Activated naive CD8-positive, alpha-beta T cell treated with anti-CD3 and anti-CD28 coated beads, Interleukin-2, amount 50 U/mL, for 24 hours (primary cell): Measurements from ENCODE around the gene CRYGN.

Experiments used
- ATAC-seq: fragments of 150-1000 bp; cut with Tn5 transposase; one replicate; pipeline ENCODE4 v1.10.0; 2021
- DNase-seq: peaks from one replicate; pipeline ENCODE4 v3.0.0; 2021
- H3K27ac Mint-ChIP-seq: one replicate; pipeline ENCODE4 v1.8.0; 2021; ENCODE audit warnings: mild to moderate bottlenecking, mixed read lengths
- H3K27me3 Mint-ChIP-seq: one replicate; pipeline ENCODE4 v1.8.0; 2021; ENCODE audit warnings: mixed read lengths
- H3K36me3 Mint-ChIP-seq: one replicate; pipeline ENCODE4 v1.8.0; 2021; ENCODE audit warnings: low read depth, mixed read lengths
- H3K4me1 Mint-ChIP-seq: one replicate; pipeline ENCODE4 v1.8.0; 2021; ENCODE audit warnings: mixed read lengths
- H3K4me3 Mint-ChIP-seq: one replicate; pipeline ENCODE4 v1.8.0; 2021; ENCODE audit warnings: mild to moderate bottlenecking, moderate library complexity, mixed read lengths
- H3K9me3 Mint-ChIP-seq: one replicate; pipeline ENCODE4 v1.8.0; 2021; ENCODE audit warnings: mixed read lengths

CRYGN gene

GRCh38 chr7:151391358-151391730 is 48.6 kb downstream of the CRYGN start:
- no peaks in the 10 kb centered on the region for H3K9me3 Mint-ChIP-seq
- ATAC-seq: no peak
- no peak overlapping the region for H3K27ac Mint-ChIP-seq

GRCh38 chr7:151390598-151391357 is 49.2 kb downstream of the CRYGN start:
- no peaks in the 10 kb centered on the region for H3K9me3 Mint-ChIP-seq
- no peak overlapping the region for H3K27ac Mint-ChIP-seq
- H3K36me3 Mint-ChIP-seq: no peaks in the 10 kb centered on the region
- H3K27me3 Mint-ChIP-seq: peaks cover 6% of the 10 kb centered on the region
- no peaks in the 10 kb centered on the region for H3K4me1 Mint-ChIP-seq
- ATAC-seq (no peak), DNase-seq (no peak)
- no peak overlapping the region for H3K4me3 Mint-ChIP-seq

More at GRCh38 chr7:151391358-151391730, 48.6 kb downstream of the CRYGN start:
- DNase-seq: no peak
- no peaks in the 10 kb centered on the region for H3K4me1 Mint-ChIP-seq
- no peak overlapping the region for H3K4me3 Mint-ChIP-seq
- H3K27me3 Mint-ChIP-seq: peaks cover 6% of the 10 kb centered on the region
- H3K36me3 Mint-ChIP-seq: no peaks in the 10 kb centered on the region

DNA sequence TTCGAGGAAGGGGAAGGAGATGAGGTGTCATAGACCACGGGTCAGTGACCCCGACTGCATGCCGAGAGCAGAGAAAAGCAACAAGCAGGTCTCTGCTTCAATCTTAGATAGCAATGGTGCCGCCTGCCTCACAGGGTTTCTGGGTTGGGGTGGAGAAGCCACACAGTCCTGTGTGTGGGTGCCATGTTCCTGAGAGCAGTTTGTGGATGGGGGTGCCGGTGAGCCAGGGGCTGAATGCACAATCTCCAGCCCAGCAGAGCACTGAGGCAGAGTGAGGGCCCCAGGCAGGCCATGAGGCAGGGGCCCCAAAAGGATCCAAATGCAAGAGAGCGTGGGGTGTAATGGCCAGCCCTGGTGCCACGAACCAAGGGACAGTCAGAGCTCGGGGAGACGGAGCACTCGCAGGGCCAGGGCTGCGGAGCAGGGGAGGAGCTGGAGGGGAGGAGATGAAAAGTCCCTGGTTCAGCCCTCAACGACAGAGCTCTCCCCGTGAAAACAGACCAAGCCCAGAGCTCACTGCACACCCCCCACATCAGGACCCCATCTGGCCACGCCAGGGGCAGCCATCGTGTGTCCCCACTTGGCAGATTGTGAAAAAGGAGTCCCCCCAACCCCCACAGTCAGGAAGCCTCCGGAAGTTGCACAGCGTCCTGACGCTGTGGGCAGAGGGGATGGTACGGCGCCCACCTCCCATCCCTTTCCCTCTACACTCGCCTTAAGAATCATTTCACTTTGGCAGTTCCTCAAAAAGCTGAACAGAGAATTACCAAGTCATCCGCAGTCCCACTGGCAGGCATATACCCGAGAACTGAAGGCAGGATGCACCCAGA is 50.0 kb downstream of the CRYGN start:
- no peaks in the 10 kb centered on the region for H3K9me3 Mint-ChIP-seq
- no peaks in the 10 kb centered on the region for H3K4me1 Mint-ChIP-seq
- no peaks in the 10 kb centered on the region for H3K36me3 Mint-ChIP-seq
- peaks cover 6% of the 10 kb centered on the region for H3K27me3 Mint-ChIP-seq
- no peak overlapping the region for H3K27ac Mint-ChIP-seq
- ATAC-seq (no peak), DNase-seq (no peak)
- no peak overlapping the region for H3K4me3 Mint-ChIP-seq

- ATAC-seq (no peak), DNase-seq (no peak)
- Mint-ChIP-seq H3K4me1 (no peaks in the 10 kb centered on the region), H3K36me3 (no peaks in the 10 kb centered on the region), H3K9me3 (no peaks in the 10 kb centered on the region), H3K27ac (no peak overlapping the region), H3K27me3 (peaks cover 11% of the 10 kb centered on the region), H3K4me3 (no peak overlapping the region)
Measured at GRCh38 chr7:151389096-151389767, 50.7 kb downstream of the CRYGN start.

DNA sequence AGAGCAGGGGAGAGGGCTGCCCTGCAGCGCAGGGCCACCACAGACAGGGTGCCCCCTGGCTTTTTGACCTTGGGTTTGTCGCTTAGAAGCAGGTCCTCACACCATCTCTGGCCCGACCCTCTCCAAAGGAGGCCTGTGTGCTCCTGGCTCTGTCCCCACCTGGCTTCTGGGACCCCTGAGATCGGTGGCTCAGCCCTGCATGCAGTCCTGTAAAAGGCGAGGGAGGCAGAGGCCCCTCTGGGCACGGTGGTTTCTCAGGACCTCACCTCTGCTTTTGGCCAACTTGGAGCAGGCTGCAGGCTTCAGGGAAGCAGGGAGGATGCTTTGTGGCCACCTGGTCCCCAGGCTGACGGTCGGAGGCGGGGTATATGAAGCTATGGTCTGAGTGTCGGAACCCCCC is 51.5 kb downstream of the CRYGN start:
- Mint-ChIP-seq H3K36me3 (no peaks in the 10 kb centered on the region), H3K27me3 (peaks cover 17% of the 10 kb centered on the region), H3K4me3 (no peak overlapping the region), H3K4me1 (no peaks in the 10 kb centered on the region), H3K27ac (no peak overlapping the region), H3K9me3 (no peaks in the 10 kb centered on the region)
- ATAC-seq: no peak
- no peak for DNase-seq

DNA sequence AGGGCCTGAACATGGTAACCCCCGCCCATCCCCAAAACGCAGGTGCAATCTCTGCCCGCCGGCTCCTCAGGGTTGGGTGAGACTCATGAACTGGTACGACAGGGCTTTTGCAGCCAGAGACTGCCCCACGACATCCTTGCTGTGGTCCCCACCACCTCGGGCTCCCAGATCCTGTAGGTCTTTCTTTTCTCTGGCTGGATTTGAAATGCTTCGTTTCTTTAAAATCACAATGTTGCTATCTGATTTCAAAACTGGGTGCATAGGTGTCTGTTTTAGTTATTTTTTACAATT is 52.0 kb downstream of the CRYGN start:
- Mint-ChIP-seq H3K9me3 (no peaks in the 10 kb centered on the region), H3K4me3 (no peak overlapping the region), H3K27ac (no peak overlapping the region), H3K36me3 (no peaks in the 10 kb centered on the region), H3K4me1 (no peaks in the 10 kb centered on the region), H3K27me3 (peaks cover 18% of the 10 kb centered on the region)
- no peak for ATAC-seq
- no peak for DNase-seq

DNA sequence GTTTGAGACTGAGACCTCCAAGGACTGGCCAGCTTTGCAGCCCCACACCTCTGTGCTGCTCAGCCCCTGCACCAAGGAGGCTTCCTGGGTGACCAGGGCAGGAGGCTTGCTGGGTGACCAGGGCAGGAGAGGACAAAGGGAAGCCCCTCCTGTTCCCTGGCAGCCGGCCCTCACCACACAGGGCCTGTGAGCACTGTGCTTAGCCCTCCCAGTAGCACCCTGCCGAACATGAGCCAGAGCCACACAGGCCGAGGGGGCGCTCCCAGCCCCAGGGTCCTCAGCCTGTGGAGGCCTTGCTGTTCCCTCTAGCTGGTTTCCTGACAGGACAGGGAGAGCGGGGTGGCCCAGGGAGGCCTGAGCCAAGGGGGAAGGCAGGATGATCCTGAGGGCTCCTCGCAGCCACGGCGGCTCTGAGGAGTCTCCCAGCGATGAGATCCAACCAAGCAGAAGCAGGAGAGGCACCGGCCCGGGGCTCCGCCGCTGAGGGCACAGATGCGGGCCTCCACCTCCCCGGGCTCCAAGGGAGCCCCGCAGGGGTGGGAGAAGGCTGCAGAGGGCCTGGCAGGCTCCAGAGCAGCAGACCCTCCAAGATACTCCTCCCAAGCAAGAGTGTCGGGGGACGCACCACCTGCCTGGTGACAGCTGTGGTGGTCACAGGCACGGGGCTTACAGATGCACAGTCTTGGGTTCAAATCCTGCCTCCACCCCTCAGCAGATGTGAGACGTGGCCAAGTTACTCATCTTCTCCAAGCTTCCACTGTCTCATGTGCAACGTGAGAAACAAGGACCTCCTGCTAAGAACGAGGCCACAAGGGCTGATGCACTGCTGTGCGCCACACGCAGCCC is 52.6 kb downstream of the CRYGN start:
- Mint-ChIP-seq H3K27me3 (peaks cover 23% of the 10 kb centered on the region), H3K36me3 (no peaks in the 10 kb centered on the region)

DNA sequence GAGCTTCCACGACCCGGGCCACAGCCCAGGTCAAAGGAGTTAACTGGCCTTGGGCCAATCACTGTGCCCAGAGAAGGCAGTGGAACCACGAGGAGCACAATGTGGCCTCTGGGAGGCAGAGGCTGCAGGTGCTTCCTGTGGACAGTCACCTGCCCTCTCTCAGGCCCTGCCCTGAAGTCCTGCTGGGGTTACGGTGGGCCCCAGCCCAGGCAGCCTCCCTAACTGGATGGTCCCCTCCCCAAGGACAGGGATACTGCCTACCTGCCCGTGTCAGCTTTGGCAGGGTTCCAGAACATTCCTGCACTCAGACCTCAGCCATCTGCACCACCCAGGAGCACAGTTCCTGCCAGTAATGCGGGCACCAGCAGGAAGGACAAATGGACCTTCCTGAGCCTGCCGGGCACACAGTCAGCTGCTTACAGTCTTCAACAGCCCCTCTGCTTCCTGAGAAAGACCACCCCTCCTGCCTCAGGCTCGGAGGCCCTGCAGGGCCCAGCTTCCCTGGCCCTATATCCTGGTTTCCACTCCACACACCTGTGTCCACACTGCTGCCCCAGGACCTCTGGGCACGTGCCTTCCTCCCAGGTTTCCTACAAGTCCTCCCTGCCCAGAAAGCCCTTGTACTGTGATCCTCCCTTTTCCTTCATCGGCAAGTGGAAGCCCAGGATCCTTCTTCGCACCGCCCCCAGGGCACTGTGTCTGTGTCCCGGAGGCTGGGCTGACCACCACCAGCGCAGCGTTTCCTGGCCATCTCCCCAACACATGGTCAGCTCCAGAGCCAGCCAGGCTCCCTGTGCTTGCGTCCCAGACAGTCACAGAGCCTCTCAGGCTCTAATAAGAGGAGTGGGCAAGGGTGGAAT is 53.4 kb downstream of the CRYGN start:
- Mint-ChIP-seq H3K4me1 (peaks cover 6% of the 10 kb centered on the region), H3K27ac (no peak overlapping the region), H3K27me3 (peaks cover 27% of the 10 kb centered on the region), H3K9me3 (no peaks in the 10 kb centered on the region), H3K36me3 (no peaks in the 10 kb centered on the region), H3K4me3 (no peak overlapping the region)
- ATAC-seq (no peak), DNase-seq (no peak)

More for the DNA sequence above, 52.6 kb downstream of the CRYGN start:
- ATAC-seq (no peak), DNase-seq (no peak)
- H3K4me1 Mint-ChIP-seq: peaks cover 2% of the 10 kb centered on the region
- H3K27ac Mint-ChIP-seq: no peak overlapping the region
- no peaks in the 10 kb centered on the region for H3K9me3 Mint-ChIP-seq
- H3K4me3 Mint-ChIP-seq: no peak overlapping the region

GRCh38 chr7:151385626-151386300 is 54.2 kb downstream of the CRYGN start:
- no peak overlapping the region for H3K27ac Mint-ChIP-seq
- H3K4me1 Mint-ChIP-seq: peaks cover 9% of the 10 kb centered on the region
- H3K9me3 Mint-ChIP-seq: no peaks in the 10 kb centered on the region
- ATAC-seq (no peak), DNase-seq (no peak)
- H3K36me3 Mint-ChIP-seq: no peaks in the 10 kb centered on the region
- H3K4me3 Mint-ChIP-seq: no peak overlapping the region
- H3K27me3 Mint-ChIP-seq: peaks cover 26% of the 10 kb centered on the region

- DNase-seq (no peak), ATAC-seq (no peak)
- Mint-ChIP-seq H3K36me3 (no peaks in the 10 kb centered on the region), H3K9me3 (no peaks in the 10 kb centered on the region), H3K4me3 (no peak overlapping the region), H3K27me3 (peaks cover 24% of the 10 kb centered on the region), H3K27ac (no peak overlapping the region), H3K4me1 (peaks cover 10% of the 10 kb centered on the region)
Measured at GRCh38 chr7:151384776-151385625, 54.9 kb downstream of the CRYGN start.

DNA sequence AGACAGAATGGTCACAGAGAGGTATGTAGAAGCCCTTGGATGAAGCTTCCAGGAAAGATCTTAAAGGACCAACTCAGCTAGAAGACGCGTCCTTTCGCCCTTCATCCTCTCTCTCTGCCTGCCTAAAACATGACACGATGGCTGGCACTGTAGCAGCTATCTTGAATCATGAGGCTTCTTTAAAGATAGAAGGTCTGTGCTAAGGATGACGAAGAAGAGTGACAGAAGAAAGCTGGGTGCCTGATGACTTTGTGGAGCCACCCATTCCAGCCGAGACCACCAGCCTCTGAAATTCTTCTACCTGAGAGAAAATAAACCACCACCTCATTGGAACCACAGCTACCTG is 55.6 kb downstream of the CRYGN start:
- DNase-seq: no peak
- no peak overlapping the region for H3K27ac Mint-ChIP-seq

DNA sequence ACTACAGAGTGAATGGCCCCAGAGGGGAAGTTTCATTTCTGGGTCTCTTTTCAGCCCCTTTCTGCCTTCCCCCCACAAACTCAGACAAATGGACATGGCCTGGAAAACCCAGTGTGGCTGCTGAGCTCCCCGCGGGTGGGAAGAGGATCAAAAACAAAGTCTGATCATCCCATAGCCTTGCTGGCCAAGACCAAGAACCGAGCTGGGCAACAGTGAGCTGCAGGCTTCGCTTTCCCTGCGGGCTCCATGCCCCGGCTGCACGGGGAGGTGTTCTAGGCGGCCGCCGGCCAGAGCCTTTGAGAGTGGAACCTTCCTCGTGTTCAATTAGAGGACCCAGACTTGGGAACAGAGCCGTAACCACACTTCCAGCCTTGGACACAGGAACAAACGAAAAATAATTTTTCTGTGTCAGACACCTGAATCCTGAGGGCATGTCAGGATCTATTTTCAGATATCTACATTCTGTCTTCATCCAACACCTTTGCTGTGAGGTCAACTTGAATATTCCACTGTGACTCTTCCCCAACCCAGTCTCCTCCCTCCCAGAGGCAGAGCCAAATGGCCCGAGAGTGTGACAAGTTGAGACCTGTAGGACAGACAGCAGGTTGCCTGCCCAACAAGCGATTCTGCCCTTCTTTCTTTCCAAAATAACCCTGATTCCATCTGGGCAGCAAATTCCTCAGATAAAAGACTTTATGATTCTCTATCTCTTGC is 56.1 kb downstream of the CRYGN start:
- no peak overlapping the region for H3K4me3 Mint-ChIP-seq
- no peak overlapping the region for H3K27ac Mint-ChIP-seq
- H3K36me3 Mint-ChIP-seq: no peaks in the 10 kb centered on the region
- no peaks in the 10 kb centered on the region for H3K9me3 Mint-ChIP-seq
- peaks cover 24% of the 10 kb centered on the region for H3K27me3 Mint-ChIP-seq
- DNase-seq (no peak), ATAC-seq (no peak)
- peaks cover 10% of the 10 kb centered on the region for H3K4me1 Mint-ChIP-seq

More for the DNA sequence above, 55.6 kb downstream of the CRYGN start:
- H3K27me3 Mint-ChIP-seq: peaks cover 24% of the 10 kb centered on the region
- peaks cover 10% of the 10 kb centered on the region for H3K4me1 Mint-ChIP-seq
- ATAC-seq: no peak
- no peaks in the 10 kb centered on the region for H3K9me3 Mint-ChIP-seq
- no peak overlapping the region for H3K4me3 Mint-ChIP-seq
- H3K36me3 Mint-ChIP-seq: no peaks in the 10 kb centered on the region
